DND-41 (cell line): ENCODE measurements around the gene SLC30A4.

ENCODE experiments used
- ATAC-seq: fragments of 200-7000 bp; cut with Tn5 transposase; 3 replicates; pipeline ENCODE4 v1.9.1; 2021; ENCODE audit warnings: low read depth; ENCODE audit not compliant: insufficient read depth
- DNase-seq: peaks from one replicate; pipeline ENCODE4 v3.0.0-alpha.2; 2020
- H2AFZ ChIP-seq: 2 replicates; pipeline ENCODE4 v1.6.0; 2012; ENCODE audit warnings: low read depth, low read length
- H3K27ac ChIP-seq: 2 replicates; pipeline ENCODE4 v1.5.1; 2012; ENCODE audit warnings: low read length, inconsistent platforms
- H3K27me3 ChIP-seq: fragments of 200-600 bp; sonication (generic); 2 replicates; pipeline ENCODE4 v1.6.0; 2012; ENCODE audit warnings: low read length, mild to moderate bottlenecking, inconsistent platforms; ENCODE audit not compliant: insufficient read depth, poor library complexity
- H3K36me3 ChIP-seq: 2 replicates; pipeline ENCODE4 v1.5.1; 2012; ENCODE audit warnings: low read length, inconsistent platforms; ENCODE audit not compliant: insufficient read depth
- H3K4me1 ChIP-seq: 2 replicates; pipeline ENCODE4 v1.5.1; 2012; ENCODE audit warnings: mild to moderate bottlenecking, low read length; ENCODE audit not compliant: insufficient read depth
- H3K4me2 ChIP-seq: 2 replicates; pipeline ENCODE4 v1.6.0; 2012; ENCODE audit warnings: mild to moderate bottlenecking, moderate library complexity, low read length, inconsistent platforms; ENCODE audit not compliant: insufficient read depth
- H3K4me3 ChIP-seq, 2 experiments: fragments of 200-600 bp in 1 of 2; shearing (Covaris generic) in 1 of 2; 2 replicates each; pipeline ENCODE4 v1.5.1; 2012 to 2016; ENCODE audit warnings: inconsistent platforms in 2 of 2, low read length in 2 of 2, mild to moderate bottlenecking in 2 of 2, low read depth in 1 of 2, moderate library complexity in 1 of 2
- H3K79me2 ChIP-seq: 2 replicates; pipeline ENCODE4 v1.6.0; 2012; ENCODE audit warnings: low read length, inconsistent platforms; ENCODE audit not compliant: insufficient read depth
- H3K9ac ChIP-seq: 2 replicates; pipeline ENCODE4 v1.6.0; 2012; ENCODE audit warnings: low read depth, mild to moderate bottlenecking, inconsistent platforms, low read length, moderate library complexity
- H3K9me3 ChIP-seq: 2 replicates; pipeline ENCODE4 v1.5.1; 2012; ENCODE audit warnings: low read length, moderate library complexity, mild to moderate bottlenecking, inconsistent platforms; ENCODE audit not compliant: insufficient read depth, severe bottlenecking
- H4K20me1 ChIP-seq: 2 replicates; pipeline ENCODE4 v1.6.0; 2012; ENCODE audit warnings: low read length; ENCODE audit not compliant: insufficient read depth
- CTCF ChIP-seq: IDR thresholded peaks from 2 replicates; pipeline ENCODE4 v1.5.1; 2012; ENCODE audit warnings: borderline replicate concordance, low read length, moderate library complexity, mild to moderate bottlenecking; ENCODE audit not compliant: poor library complexity, severe bottlenecking; ENCODE audit errors: extremely low read depth
- EZH2 ChIP-seq: IDR thresholded peaks from 3 replicates; pipeline ENCODE4 v1.6.1; 2012; ENCODE audit warnings: borderline replicate concordance, low read depth, mild to moderate bottlenecking, moderate library complexity, low read length, inconsistent platforms; ENCODE audit not compliant: severe bottlenecking

SLC30A4 gene

GRCh38 chr15:45529613-45530012 is 7.1 kb upstream of the SLC30A4 start:
- H3K27me3 ChIP-seq, result peaks cover 6% of the 10 kb centered on the region
- DNase-seq (no peak), ATAC-seq (no peak)
- no peak for TF ChIP-seq EZH2
- TF ChIP-seq CTCF, result no peak
- H3K4me1 ChIP-seq, result no peaks in the 10 kb centered on the region
- no peak overlapping the region for H3K27ac ChIP-seq
- no peak overlapping the region for H2AFZ ChIP-seq
- no peak overlapping the region for H3K9ac ChIP-seq
- no peaks in the 10 kb centered on the region for H4K20me1 ChIP-seq
- H3K4me3 ChIP-seq, result no peak overlapping the region
- H3K79me2 ChIP-seq, result no peaks in the 10 kb centered on the region
- no peaks in the 10 kb centered on the region for H3K9me3 ChIP-seq
- H3K36me3 ChIP-seq, result no peaks in the 10 kb centered on the region
- H3K4me2 ChIP-seq, result no peak overlapping the region

GRCh38 chr15:45527086-45527485 is 4.5 kb upstream of the SLC30A4 start:
- no peak overlapping the region for H3K4me3 ChIP-seq
- H3K36me3 ChIP-seq, result no peaks in the 10 kb centered on the region
- no peak for ATAC-seq
- H3K4me1 ChIP-seq, result peaks cover 11% of the 10 kb centered on the region
- H3K27me3 ChIP-seq, result peaks cover 27% of the 10 kb centered on the region
- no peak overlapping the region for H2AFZ ChIP-seq
- TF ChIP-seq CTCF (no peak), EZH2 (no peak)
- no peaks in the 10 kb centered on the region for H3K9me3 ChIP-seq
- H3K79me2 ChIP-seq, result no peaks in the 10 kb centered on the region
- H3K27ac ChIP-seq, result no peak overlapping the region
- H3K9ac ChIP-seq, result no peak overlapping the region
- no peak for DNase-seq
- no peaks in the 10 kb centered on the region for H4K20me1 ChIP-seq
- H3K4me2 ChIP-seq, result no peak overlapping the region

- H3K4me1 ChIP-seq, result peaks cover 15% of the 10 kb centered on the region
- H3K9ac ChIP-seq, result peak overlapping the region; percentile 50; the same call in 1 of the 2 replicates
- TF ChIP-seq EZH2, result peak; percentile 33
- TF ChIP-seq CTCF, result no peak
- H2AFZ ChIP-seq, result peak overlapping the region; percentile 53; the same call in 1 of the 2 replicates
- no peak for DNase-seq
- no peaks in the 10 kb centered on the region for H3K36me3 ChIP-seq
- no peak for ATAC-seq
- peaks cover 37% of the 10 kb centered on the region for H3K27me3 ChIP-seq
- peak overlapping the region; percentile 87 for H3K4me2 ChIP-seq
- peak overlapping the region in 1 of 2 experiments; percentile 57; a peak in 2 of 4 replicates for H3K4me3 ChIP-seq
- no peaks in the 10 kb centered on the region for H3K9me3 ChIP-seq
- no peaks in the 10 kb centered on the region for H3K79me2 ChIP-seq
- H4K20me1 ChIP-seq, result no peaks in the 10 kb centered on the region
- no peak overlapping the region for H3K27ac ChIP-seq
Observed at GRCh38 chr15:45523166-45523460, 558 bp upstream of the SLC30A4 start.
